ENCODE measurements around the gene TBC1D22A. TPM values are rescaled to one million over a fixed set of nuclear protein-coding genes. Genes with fewer than 3 reads are reported as not detected.

The TBC1D22A gene
- polyA plus RNA-seq, 1 of the 3 experiments (the other 2 are of a cell fraction), result 16.5 TPM

DNA sequence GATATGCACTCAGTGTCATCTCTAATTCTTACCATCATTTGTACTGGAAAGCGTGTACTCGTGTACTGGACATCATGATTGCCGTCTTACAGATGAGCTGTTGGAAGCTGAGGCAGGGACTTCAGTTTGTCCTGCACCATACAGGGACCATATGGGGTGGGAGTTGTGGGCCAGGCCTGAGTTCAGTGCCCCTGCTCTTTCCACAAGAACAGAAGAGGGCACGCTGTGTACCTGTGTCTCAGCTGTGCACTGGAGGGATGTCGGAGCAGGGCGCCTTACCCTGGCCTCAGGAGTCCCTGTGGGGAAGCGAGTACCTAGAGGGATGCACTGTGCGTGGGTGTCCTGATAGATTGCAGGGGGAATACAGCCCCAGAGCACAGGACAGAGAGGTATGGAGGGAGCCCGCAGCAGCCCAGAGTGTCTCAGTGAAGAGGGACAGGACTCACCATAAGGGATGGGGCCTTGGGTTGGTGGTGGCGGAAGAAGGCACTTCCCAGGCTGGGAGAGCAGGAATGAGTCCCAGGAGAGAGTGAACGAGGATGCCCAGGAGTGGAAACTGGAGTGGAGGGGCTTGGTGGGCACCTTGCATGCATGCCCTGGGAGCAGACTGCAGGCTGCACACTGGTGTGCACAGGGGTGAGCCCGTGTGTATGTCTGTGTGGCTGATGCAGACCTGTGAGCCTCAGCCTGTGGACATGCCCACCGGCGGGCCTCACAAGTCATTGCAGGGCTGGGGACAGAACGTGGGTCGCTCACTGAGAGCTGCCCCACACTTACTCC, 329.7 kb downstream of the TBC1D22A start:
- Histone ChIP-seq H3K9me3 (no peaks in the 10 kb centered on the region), H3K4me3 (ENCODE audit: low read depth in 2 of 2, low read length in 1 of 2) (no peak overlapping the region), H3K36me3 (replicated peaks in 1 of 2; ENCODE audit: control insufficient read depth in 1 of 2, insufficient read depth in 2 of 2, low read length in 1 of 2) (no peaks in the 10 kb centered on the region), H2AFZ (ENCODE audit: low read depth) (no peak overlapping the region), H3K9me2 (no peaks in the 10 kb centered on the region), H3K79me2 (ENCODE audit: insufficient read depth) (no peaks in the 10 kb centered on the region), H3K9ac (no peak overlapping the region), H3K27ac (ENCODE audit: low read depth in 2 of 2, low read length in 1 of 2) (no peak overlapping the region), H3F3A (replicated peaks; ENCODE audit: insufficient read depth) (peaks cover 6% of the 10 kb centered on the region), H3K4me2 (no peak overlapping the region), H3K27me3 (ENCODE audit: insufficient read depth) (no peaks in the 10 kb centered on the region), H4K20me1 (ENCODE audit: insufficient read depth) (no peaks in the 10 kb centered on the region), H3K4me1 (ENCODE audit: control insufficient read depth in 1 of 2, insufficient read depth in 2 of 2, low read depth in 1 of 2, low read length in 1 of 2) (no peaks in the 10 kb centered on the region)
- POLR2A ChIA-PET, result no interaction called here
- CTCF ChIA-PET, result interaction anchor here (0.6 to 1.4 kb wide), 2 partner anchors 125 to 293 kb away, joined by 3 read pairs; no protein-coding TSS in a partner anchor
- no peak for DNase-seq
- TF ChIP-seq, protein P1, sequence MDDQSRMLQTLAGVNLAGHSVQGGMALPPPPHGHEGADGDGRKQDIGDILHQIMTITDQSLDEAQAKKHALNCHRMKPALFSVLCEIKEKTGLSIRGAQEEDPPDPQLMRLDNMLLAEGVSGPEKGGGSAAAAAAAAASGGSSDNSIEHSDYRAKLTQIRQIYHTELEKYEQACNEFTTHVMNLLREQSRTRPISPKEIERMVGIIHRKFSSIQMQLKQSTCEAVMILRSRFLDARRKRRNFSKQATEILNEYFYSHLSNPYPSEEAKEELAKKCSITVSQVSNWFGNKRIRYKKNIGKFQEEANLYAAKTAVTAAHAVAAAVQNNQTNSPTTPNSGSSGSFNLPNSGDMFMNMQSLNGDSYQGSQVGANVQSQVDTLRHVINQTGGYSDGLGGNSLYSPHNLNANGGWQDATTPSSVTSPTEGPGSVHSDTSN (IDR thresholded peaks at IDR 0.05), result no peak
- TF ChIP-seq JUND (IDR thresholded peaks at IDR 0.05) (no peak), MXI1 (IDR thresholded peaks at IDR 0.05; ENCODE audit: low read depth, low read length) (no peak), POLR2AphosphoS5 (IDR thresholded peaks at IDR 0.05; ENCODE audit: low read depth, low read length) (no peak), TEAD4 (IDR thresholded peaks at IDR 0.05; ENCODE audit: borderline replicate concordance, insufficient read depth) (no peak), ELF1 (IDR thresholded peaks at IDR 0.05) (no peak), TCF12 (IDR thresholded peaks at IDR 0.05) (no peak), EP300 (IDR thresholded peaks at IDR 0.05; ENCODE audit: borderline replicate concordance in 1 of 2, low read depth in 1 of 2, low read length in 1 of 2) (no peak), RFX5 (IDR thresholded peaks at IDR 0.05; ENCODE audit: low read length) (no peak), FOXM1 (IDR thresholded peaks at IDR 0.05; ENCODE audit: low read depth) (no peak), TAF1 (IDR thresholded peaks at IDR 0.05; ENCODE audit: borderline replicate concordance, low read depth, low read length) (no peak)
- TF ChIP-seq, protein P2, sequence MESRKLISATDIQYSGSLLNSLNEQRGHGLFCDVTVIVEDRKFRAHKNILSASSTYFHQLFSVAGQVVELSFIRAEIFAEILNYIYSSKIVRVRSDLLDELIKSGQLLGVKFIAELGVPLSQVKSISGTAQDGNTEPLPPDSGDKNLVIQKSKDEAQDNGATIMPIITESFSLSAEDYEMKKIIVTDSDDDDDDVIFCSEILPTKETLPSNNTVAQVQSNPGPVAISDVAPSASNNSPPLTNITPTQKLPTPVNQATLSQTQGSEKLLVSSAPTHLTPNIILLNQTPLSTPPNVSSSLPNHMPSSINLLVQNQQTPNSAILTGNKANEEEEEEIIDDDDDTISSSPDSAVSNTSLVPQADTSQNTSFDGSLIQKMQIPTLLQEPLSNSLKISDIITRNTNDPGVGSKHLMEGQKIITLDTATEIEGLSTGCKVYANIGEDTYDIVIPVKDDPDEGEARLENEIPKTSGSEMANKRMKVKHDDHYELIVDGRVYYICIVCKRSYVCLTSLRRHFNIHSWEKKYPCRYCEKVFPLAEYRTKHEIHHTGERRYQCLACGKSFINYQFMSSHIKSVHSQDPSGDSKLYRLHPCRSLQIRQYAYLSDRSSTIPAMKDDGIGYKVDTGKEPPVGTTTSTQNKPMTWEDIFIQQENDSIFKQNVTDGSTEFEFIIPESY (IDR thresholded peaks at IDR 0.05; ENCODE audit: borderline replicate concordance, low read depth), result no peak
- TF ChIP-seq, protein P3, sequence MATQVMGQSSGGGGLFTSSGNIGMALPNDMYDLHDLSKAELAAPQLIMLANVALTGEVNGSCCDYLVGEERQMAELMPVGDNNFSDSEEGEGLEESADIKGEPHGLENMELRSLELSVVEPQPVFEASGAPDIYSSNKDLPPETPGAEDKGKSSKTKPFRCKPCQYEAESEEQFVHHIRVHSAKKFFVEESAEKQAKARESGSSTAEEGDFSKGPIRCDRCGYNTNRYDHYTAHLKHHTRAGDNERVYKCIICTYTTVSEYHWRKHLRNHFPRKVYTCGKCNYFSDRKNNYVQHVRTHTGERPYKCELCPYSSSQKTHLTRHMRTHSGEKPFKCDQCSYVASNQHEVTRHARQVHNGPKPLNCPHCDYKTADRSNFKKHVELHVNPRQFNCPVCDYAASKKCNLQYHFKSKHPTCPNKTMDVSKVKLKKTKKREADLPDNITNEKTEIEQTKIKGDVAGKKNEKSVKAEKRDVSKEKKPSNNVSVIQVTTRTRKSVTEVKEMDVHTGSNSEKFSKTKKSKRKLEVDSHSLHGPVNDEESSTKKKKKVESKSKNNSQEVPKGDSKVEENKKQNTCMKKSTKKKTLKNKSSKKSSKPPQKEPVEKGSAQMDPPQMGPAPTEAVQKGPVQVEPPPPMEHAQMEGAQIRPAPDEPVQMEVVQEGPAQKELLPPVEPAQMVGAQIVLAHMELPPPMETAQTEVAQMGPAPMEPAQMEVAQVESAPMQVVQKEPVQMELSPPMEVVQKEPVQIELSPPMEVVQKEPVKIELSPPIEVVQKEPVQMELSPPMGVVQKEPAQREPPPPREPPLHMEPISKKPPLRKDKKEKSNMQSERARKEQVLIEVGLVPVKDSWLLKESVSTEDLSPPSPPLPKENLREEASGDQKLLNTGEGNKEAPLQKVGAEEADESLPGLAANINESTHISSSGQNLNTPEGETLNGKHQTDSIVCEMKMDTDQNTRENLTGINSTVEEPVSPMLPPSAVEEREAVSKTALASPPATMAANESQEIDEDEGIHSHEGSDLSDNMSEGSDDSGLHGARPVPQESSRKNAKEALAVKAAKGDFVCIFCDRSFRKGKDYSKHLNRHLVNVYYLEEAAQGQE (IDR thresholded peaks at IDR 0.05; ENCODE audit: low read depth, low read length), result no peak
- TF ChIP-seq, protein P4, sequence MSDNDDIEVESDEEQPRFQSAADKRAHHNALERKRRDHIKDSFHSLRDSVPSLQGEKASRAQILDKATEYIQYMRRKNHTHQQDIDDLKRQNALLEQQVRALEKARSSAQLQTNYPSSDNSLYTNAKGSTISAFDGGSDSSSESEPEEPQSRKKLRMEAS (IDR thresholded peaks at IDR 0.05; ENCODE audit: low read depth), result no peak
- TF ChIP-seq, protein P5, sequence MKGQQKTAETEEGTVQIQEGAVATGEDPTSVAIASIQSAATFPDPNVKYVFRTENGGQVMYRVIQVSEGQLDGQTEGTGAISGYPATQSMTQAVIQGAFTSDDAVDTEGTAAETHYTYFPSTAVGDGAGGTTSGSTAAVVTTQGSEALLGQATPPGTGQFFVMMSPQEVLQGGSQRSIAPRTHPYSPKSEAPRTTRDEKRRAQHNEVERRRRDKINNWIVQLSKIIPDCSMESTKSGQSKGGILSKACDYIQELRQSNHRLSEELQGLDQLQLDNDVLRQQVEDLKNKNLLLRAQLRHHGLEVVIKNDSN (IDR thresholded peaks at IDR 0.05; ENCODE audit: borderline replicate concordance, low read depth), result no peak
- WGBS (ENCODE audit: low lambda C conversion rate), result 96% methylated on average over 10 of the region's 16 CpGs
